ENCODE results near the gene NFIC. TPM values are rescaled to one million over a fixed set of nuclear protein-coding genes. Genes with fewer than 3 reads are reported as not detected.

NFIC gene
- total RNA-seq, 4 donors from 2014 or later = 34.7 to 191 (median 64.9) TPM

DNA sequence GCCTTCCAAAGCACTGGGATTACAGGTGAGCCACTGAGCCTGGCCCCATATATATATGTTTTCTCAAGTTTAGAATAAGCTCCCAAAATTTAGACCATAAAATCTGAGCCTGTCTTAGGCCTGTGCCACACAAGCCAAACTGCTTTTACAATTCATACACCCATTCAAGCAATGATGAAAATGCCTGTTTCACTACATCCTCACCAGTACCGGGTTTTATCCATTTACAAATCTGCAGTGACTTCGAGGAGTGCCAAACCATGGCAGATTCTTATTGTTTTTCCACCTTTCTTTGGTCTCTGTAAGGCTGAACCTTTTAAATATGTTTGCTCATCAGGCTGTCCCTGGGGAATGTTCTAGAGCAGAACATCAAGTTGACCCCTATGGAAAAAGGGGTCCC, 9.6 kb upstream of the NFIC start:
- no peak for TF ChIP-seq POLR2A (IDR thresholded peaks at IDR 0.05)
- TF ChIP-seq, protein P1, sequence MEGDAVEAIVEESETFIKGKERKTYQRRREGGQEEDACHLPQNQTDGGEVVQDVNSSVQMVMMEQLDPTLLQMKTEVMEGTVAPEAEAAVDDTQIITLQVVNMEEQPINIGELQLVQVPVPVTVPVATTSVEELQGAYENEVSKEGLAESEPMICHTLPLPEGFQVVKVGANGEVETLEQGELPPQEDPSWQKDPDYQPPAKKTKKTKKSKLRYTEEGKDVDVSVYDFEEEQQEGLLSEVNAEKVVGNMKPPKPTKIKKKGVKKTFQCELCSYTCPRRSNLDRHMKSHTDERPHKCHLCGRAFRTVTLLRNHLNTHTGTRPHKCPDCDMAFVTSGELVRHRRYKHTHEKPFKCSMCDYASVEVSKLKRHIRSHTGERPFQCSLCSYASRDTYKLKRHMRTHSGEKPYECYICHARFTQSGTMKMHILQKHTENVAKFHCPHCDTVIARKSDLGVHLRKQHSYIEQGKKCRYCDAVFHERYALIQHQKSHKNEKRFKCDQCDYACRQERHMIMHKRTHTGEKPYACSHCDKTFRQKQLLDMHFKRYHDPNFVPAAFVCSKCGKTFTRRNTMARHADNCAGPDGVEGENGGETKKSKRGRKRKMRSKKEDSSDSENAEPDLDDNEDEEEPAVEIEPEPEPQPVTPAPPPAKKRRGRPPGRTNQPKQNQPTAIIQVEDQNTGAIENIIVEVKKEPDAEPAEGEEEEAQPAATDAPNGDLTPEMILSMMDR (IDR thresholded peaks at IDR 0.05) = no peak
- no peaks in the 10 kb centered on the region for H3K36me3 ChIP-seq
- no peak overlapping the region for H3K27ac ChIP-seq
- no peaks in the 10 kb centered on the region for H3K27me3 ChIP-seq
- no peak for DNase-seq
- H3K4me1 ChIP-seq = peaks cover 0 to 12% (median 8%) of the 10 kb centered on the region in 4 donors
- no peak overlapping the region for H3K4me3 ChIP-seq
- H3K9me3 ChIP-seq = no peaks in the 10 kb centered on the region

DNA sequence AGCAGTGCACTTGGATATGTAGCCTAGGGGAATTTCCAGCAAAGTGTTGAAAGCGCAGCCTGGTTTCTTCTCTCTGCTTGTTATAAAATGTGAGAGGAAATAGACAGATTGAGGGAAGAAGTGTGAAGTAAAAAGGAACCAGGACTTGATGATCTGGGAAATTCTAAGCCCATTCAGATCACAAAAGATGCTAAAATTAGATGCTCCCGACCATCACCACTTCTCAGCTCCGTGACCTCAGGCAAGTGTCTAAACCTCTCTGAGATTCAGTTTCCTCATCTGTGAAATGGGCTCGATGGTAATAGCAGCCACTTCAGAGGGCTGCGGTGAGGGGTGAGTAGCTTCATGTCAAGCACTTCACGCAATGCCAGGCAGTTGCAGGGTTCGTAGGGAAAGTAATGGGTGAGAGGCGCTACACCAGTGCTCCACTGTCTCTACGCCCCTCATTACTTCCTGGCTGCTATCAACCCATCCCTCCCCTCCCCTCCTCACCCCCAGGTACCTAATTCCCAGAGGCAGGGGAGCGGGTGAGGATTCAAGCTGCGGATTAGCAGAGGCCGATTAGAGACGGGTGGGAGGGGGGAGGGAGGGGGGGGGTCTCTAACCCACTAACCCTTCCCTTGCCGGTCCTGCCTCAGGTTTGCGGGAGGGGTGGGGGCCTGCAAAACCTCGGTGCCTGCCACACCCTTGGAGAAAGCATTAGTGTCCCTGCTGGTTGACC, 9.0 kb upstream of the NFIC start:
- H3K36me3 ChIP-seq = no peaks in the 10 kb centered on the region
- H3K27ac ChIP-seq = peak overlapping the region in 3 of 4 donors; percentile 74 to 99 (median 89)
- peaks cover 0 to 17% (median 8%) of the 10 kb centered on the region in 4 donors for H3K4me1 ChIP-seq
- TF ChIP-seq POLR2A (IDR thresholded peaks at IDR 0.05) = no peak
- TF ChIP-seq, protein P1 (IDR thresholded peaks at IDR 0.05) = no peak
- no peak overlapping the region for H3K4me3 ChIP-seq
- no peaks in the 10 kb centered on the region for H3K9me3 ChIP-seq
- no peaks in the 10 kb centered on the region for H3K27me3 ChIP-seq
- DNase-seq = no peak

- Histone ChIP-seq H3K27me3 (no peaks in the 10 kb centered on the region), H3K27ac (peak overlapping the region in 3 of 4 donors; percentile 74 to 99 (median 89)), H3K9me3 (no peaks in the 10 kb centered on the region), H3K4me1 (peaks cover 0 to 21% (median 8%) of the 10 kb centered on the region in 4 donors), H3K36me3 (no peaks in the 10 kb centered on the region), H3K4me3 (peak overlapping the region; percentile 92 to 99 (median 99))
- DNase-seq = no peak
- TF ChIP-seq POLR2A (IDR thresholded peaks at IDR 0.05) = no peak
- TF ChIP-seq, protein P1 (IDR thresholded peaks at IDR 0.05) = no peak
Observed at GRCh38 chr19:3357992-3358688, 8.2 kb upstream of the NFIC start.

- H3K27me3 ChIP-seq = no peaks in the 10 kb centered on the region
Observed at GRCh38 chr19:3358689-3359014, 7.7 kb upstream of the NFIC start.

GRCh38 chr19:3359015-3359918, 7.1 kb upstream of the NFIC start:
- Histone ChIP-seq H3K36me3 (no peaks in the 10 kb centered on the region), H3K4me3 (peak overlapping the region; percentile 92 to 99 (median 99)), H3K9me3 (no peaks in the 10 kb centered on the region), H3K27ac (peak overlapping the region; percentile 89 to 99 (median 98)), H3K4me1 (peaks cover 0 to 21% (median 8%) of the 10 kb centered on the region in 4 donors), H3K27me3 (no peaks in the 10 kb centered on the region)
- TF ChIP-seq POLR2A (IDR thresholded peaks at IDR 0.05) = no peak
- TF ChIP-seq, protein P1 (IDR thresholded peaks at IDR 0.05) = no peak
- DNase-seq = peak; percentile 49 to 80 (median 79)

More at GRCh38 chr19:3358689-3359014, 7.7 kb upstream of the NFIC start:
- TF ChIP-seq POLR2A (IDR thresholded peaks at IDR 0.05) = no peak
- TF ChIP-seq, protein P1 (IDR thresholded peaks at IDR 0.05) = no peak
- H3K4me3 ChIP-seq = peak overlapping the region; percentile 92 to 99 (median 99)
- no peaks in the 10 kb centered on the region for H3K36me3 ChIP-seq
- H3K27ac ChIP-seq = peak overlapping the region; percentile 23 to 99 (median 82)
- H3K4me1 ChIP-seq = peaks cover 0 to 21% (median 8%) of the 10 kb centered on the region in 4 donors
- no peak for DNase-seq
- no peaks in the 10 kb centered on the region for H3K9me3 ChIP-seq

Measured in Peyer's patch (tissue), 4 donors.